HEK293 (cell line): ENCODE data around the gene RAE1.

Source experiments
- CTCF ChIA-PET: fragments of 350-600 bp; formaldehyde crosslinking; extraction: SDS; loops from one replicate; lab custom pipeline; 2021; ENCODE audit warnings: antibody characterized with exemption; lab: Yijun Ruan, JAX
- POLR2A ChIA-PET: fragments of 300-600 bp; formaldehyde crosslinking; extraction: SDS; loops from one replicate; lab custom pipeline; 2020; ENCODE audit warnings: antibody characterized with exemption, inconsistent platforms; lab: Yijun Ruan, JAX
- H3K27ac ChIP-seq: fragments of 200-500 bp; sonication (Bioruptor generic); 2 replicates; pipeline ENCODE4 v1.5.1; 2014; ENCODE audit warnings: low read depth, low read length, control low read depth, inconsistent platforms; ENCODE audit errors: extremely low read depth
- H3K36me3 ChIP-seq, 2 experiments: fragments of 200-500 bp in 1 of 2; sonication (Bioruptor generic) in 1 of 2; 1 replicate in 1 of 2; 2 replicates in 1 of 2; pipeline ENCODE4 v1.5.1; 2014 to 2017; ENCODE audit warnings: inconsistent platforms in 2 of 2, low read length in 2 of 2; ENCODE audit not compliant: control insufficient read depth in 2 of 2, insufficient read depth in 1 of 2
- H3K4me1 ChIP-seq: fragments of 200-500 bp; sonication (Bioruptor generic); 2 replicates; pipeline ENCODE4 v1.5.1; 2014; ENCODE audit warnings: mild to moderate bottlenecking, low read length, inconsistent platforms; ENCODE audit not compliant: control insufficient read depth, insufficient read depth
- H3K4me3 ChIP-seq: 2 replicates; pipeline ENCODE4 v1.5.1; 2011; ENCODE audit warnings: low read depth, mild to moderate bottlenecking, control low read depth, low read length, moderate library complexity
- H3K9me3 ChIP-seq: fragments of 200-500 bp; sonication (Bioruptor generic); 2 replicates; pipeline ENCODE4 v1.5.1; 2014; ENCODE audit warnings: low read depth, low read length, inconsistent platforms; ENCODE audit not compliant: control insufficient read depth, insufficient read depth
- PRDM1 ChIP-seq: fragments of 450-650 bp; formaldehyde crosslinking; IDR thresholded peaks from 2 replicates; pipeline ENCODE4; 2016; ENCODE audit warnings: missing biosample characterization, missing genetic modification characterization
- PRDM4 ChIP-seq: fragments of 450-650 bp; formaldehyde crosslinking; IDR thresholded peaks from 2 replicates; pipeline ENCODE4 v1.5.1; 2017; ENCODE audit warnings: missing biosample characterization, missing genetic modification characterization
- TCF7L2 ChIP-seq: IDR thresholded peaks from 2 replicates; pipeline ENCODE4 v1.6.1; 2011; ENCODE audit warnings: low read depth, mild to moderate bottlenecking, inconsistent platforms, low read length, moderate library complexity, borderline replicate concordance
- ZBTB10 ChIP-seq: fragments of 450-650 bp; formaldehyde crosslinking; IDR thresholded peaks from 2 replicates; pipeline ENCODE4 v1.5.1; 2016; ENCODE audit warnings: missing biosample characterization, missing genetic modification characterization
- ZFHX2 ChIP-seq: fragments of 450-650 bp; formaldehyde crosslinking; conservative IDR thresholded peaks from 2 replicates; pipeline ENCODE4 v1.5.1; 2016; ENCODE audit warnings: missing biosample characterization, missing genetic modification characterization
- ZFP37 ChIP-seq: fragments of 450-650 bp; formaldehyde crosslinking; IDR thresholded peaks from 2 replicates; pipeline ENCODE4 v1.5.1; 2016; ENCODE audit warnings: missing biosample characterization, missing genetic modification characterization
- ZIC2 ChIP-seq: fragments of 450-650 bp; formaldehyde crosslinking; IDR thresholded peaks from 2 replicates; pipeline ENCODE4 v1.5.1; 2016; ENCODE audit warnings: missing biosample characterization, missing genetic modification characterization
- ZNF341 ChIP-seq: fragments of 450-650 bp; formaldehyde crosslinking; IDR thresholded peaks from 2 replicates; pipeline ENCODE4; 2016; ENCODE audit warnings: low read depth, missing biosample characterization, missing genetic modification characterization
- ZNF600 ChIP-seq: fragments of 450-650 bp; formaldehyde crosslinking; IDR thresholded peaks from 2 replicates; pipeline ENCODE4 v1.5.1; 2016; ENCODE audit warnings: missing biosample characterization, missing genetic modification characterization
- ZNF623 ChIP-seq: fragments of 450-650 bp; formaldehyde crosslinking; IDR thresholded peaks from 2 replicates; pipeline ENCODE4 v1.5.1; 2016; ENCODE audit warnings: missing biosample characterization, missing genetic modification characterization
- ZNF677 ChIP-seq: fragments of 450-650 bp; IDR thresholded peaks from 2 replicates; pipeline ENCODE4 v1.5.0; 2018; ENCODE audit warnings: missing biosample characterization, mild to moderate bottlenecking, missing genetic modification characterization, moderate library complexity
- ZSCAN16 ChIP-seq: fragments of 450-650 bp; formaldehyde crosslinking; IDR thresholded peaks from 2 replicates; pipeline ENCODE4 v1.5.1; 2016; ENCODE audit warnings: missing biosample characterization, missing genetic modification characterization
- TF ChIP-seq, protein P1 (sequence below): fragments of 450-650 bp; formaldehyde crosslinking; IDR thresholded peaks from 2 replicates; pipeline ENCODE4 v1.5.1; 2016; ENCODE audit warnings: missing biosample characterization, missing genetic modification characterization

Gene RAE1

GRCh38 chr20:57391439-57392301, 40.6 kb downstream of the RAE1 start (continued):
- TF ChIP-seq ZNF677 = 0 out of 2 replicates have a peak, but pooled peaks have one; percentile 10
- TF ChIP-seq ZFP37 (tag by site-specific recombination) = no peak

GRCh38 chr20:57392512-57393271, 41.6 kb downstream of the RAE1 start:
- POLR2A ChIA-PET = no interaction called here
- Histone ChIP-seq H3K36me3 (peaks cover 0 to 54% of the 10 kb centered on the region in 2 experiments; a peak in 1 of 3 replicates), H3K4me3 (peak overlapping the region; percentile 73), H3K9me3 (no peaks in the 10 kb centered on the region), H3K4me1 (no peaks in the 10 kb centered on the region; the same call in 1 of the 2 replicates), H3K27ac (peak overlapping the region; percentile 27; the same call in 1 of the 2 replicates)
- CTCF ChIA-PET = interaction anchor here (0.5 to 0.6 kb wide), 2 partner anchors 45 to 230 kb away, joined by 3 read pairs; no protein-coding TSS in a partner anchor
- TF ChIP-seq ZNF623 (tag by site-specific recombination) = no peak
- TF ChIP-seq ZFHX2 (tag by site-specific recombination) = no peak
- TF ChIP-seq ZIC2 = peak; percentile 53; the same call in 1 of the 2 replicates
- TF ChIP-seq ZNF600 (tag by site-specific recombination) = no peak
- TF ChIP-seq ZSCAN16 = no peak
- TF ChIP-seq ZBTB10 (tag by site-specific recombination) = peak; percentile 72; the same call in 1 of the 2 replicates

DNA sequence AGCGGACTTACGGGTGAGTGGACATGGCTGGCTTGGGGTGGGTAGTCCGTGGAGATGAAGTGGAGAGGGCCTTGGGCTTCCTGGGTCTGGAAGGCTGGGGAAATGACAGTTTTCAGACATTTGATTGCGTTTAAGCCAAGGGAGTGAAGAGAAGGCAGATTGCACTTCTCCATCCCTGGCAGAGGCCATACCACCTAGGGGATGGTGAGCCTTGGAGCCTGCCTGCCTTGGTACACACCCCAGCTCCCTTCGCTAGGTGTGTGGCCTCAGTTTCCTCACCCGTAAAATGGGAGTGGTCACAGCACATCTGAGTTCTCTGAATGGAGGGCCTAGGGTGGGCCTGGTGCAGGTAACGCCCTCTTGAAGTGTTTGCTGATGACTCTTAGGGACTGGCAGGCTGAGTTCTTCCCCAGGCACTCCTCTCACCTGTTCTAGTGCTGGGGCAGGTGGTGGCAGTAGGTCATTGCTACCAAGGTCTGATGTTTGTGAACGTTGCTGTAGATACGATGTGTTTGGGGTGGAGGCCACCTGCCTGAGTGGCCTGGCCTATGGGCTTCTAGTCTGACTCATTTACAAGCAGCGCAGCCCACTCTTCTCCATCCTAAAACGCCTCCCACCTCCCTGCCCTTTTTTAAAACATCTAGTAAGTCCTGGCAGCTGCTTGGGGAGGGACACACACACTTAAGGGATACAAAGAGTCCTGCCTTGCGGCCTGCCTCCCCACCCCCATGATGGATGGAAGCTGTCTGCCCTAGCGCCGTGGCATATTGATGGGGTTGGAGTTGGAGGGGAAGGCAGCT, 42.5 kb downstream of the RAE1 start:
- H3K27ac ChIP-seq = no peak overlapping the region
- no peak overlapping the region for H3K4me3 ChIP-seq
- TF ChIP-seq, protein P1, sequence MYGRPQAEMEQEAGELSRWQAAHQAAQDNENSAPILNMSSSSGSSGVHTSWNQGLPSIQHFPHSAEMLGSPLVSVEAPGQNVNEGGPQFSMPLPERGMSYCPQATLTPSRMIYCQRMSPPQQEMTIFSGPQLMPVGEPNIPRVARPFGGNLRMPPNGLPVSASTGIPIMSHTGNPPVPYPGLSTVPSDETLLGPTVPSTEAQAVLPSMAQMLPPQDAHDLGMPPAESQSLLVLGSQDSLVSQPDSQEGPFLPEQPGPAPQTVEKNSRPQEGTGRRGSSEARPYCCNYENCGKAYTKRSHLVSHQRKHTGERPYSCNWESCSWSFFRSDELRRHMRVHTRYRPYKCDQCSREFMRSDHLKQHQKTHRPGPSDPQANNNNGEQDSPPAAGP (tag by site-specific recombination) = 0 out of 2 replicates have a peak, but pooled peaks have one; percentile 27
- TF ChIP-seq ZNF341 (tag by site-specific recombination) = no peak
- no peak for TF ChIP-seq PRDM1 (tag by site-specific recombination)
- peak; percentile 40; the same call in 1 of the 2 replicates for TF ChIP-seq PRDM4 (tag by site-specific recombination)
- TF ChIP-seq TCF7L2 = no peak
- TF ChIP-seq, all 188 proteins: peak for 2
- CTCF ChIA-PET = interaction anchor here (1.1 kb wide), 1 partner anchor 104 kb away, joined by 3 read pairs; no protein-coding TSS in a partner anchor
- peaks cover 0 to 62% of the 10 kb centered on the region in 2 experiments; a peak in 1 of 3 replicates for H3K36me3 ChIP-seq
- H3K9me3 ChIP-seq = no peaks in the 10 kb centered on the region
- POLR2A ChIA-PET = no interaction called here
- no peaks in the 10 kb centered on the region; the same call in 1 of the 2 replicates for H3K4me1 ChIP-seq
